Liver (tissue), 9 donors: ENCODE results near the gene S100A16. TPM values are rescaled to one million over a fixed set of nuclear protein-coding genes. Genes with fewer than 3 reads are reported as not detected.

Experiments
- DNase-seq: peaks from one replicate; pipeline ENCODE4 v3.0.0-alpha.2; 2017; ENCODE audit warnings: low spot score
- H3K27ac ChIP-seq, 2 donors: one replicate each; pipeline ENCODE4 v1.7.0; 2013; ENCODE audit warnings: inconsistent platforms in 2 of 2, low read length in 2 of 2, control low read depth in 1 of 2, low read depth in 1 of 2, mild to moderate bottlenecking in 1 of 2
- H3K27me3 ChIP-seq, 4 donors: one replicate each; pipeline versions ENCODE4 v1.6.1 to v1.7.0; 2013; ENCODE audit warnings: low read length in 3 of 4, inconsistent platforms in 1 of 4, mild to moderate bottlenecking in 1 of 4, moderate library complexity in 1 of 4; ENCODE audit not compliant: control insufficient read depth in 4 of 4, insufficient read depth in 4 of 4
- H3K36me3 ChIP-seq, 4 donors: one replicate each; pipeline versions ENCODE4 v1.6.1 to v1.7.0; 2013; ENCODE audit warnings: low read length in 3 of 4, mild to moderate bottlenecking in 3 of 4, low read depth in 1 of 4, moderate library complexity in 1 of 4; ENCODE audit not compliant: control insufficient read depth in 4 of 4, insufficient read depth in 3 of 4
- H3K4me1 ChIP-seq, 4 donors: one replicate each; pipeline versions ENCODE4 v1.6.1 to v1.7.0; 2013; ENCODE audit warnings: low read length in 3 of 4, mild to moderate bottlenecking in 3 of 4, moderate library complexity in 1 of 4; ENCODE audit not compliant: control insufficient read depth in 4 of 4, insufficient read depth in 4 of 4
- H3K4me3 ChIP-seq, 3 donors: one replicate each; pipeline versions ENCODE4 v1.6.1 to v1.7.0; 2013; ENCODE audit warnings: low read length in 3 of 3, control low read depth in 1 of 3, low read depth in 1 of 3, mild to moderate bottlenecking in 1 of 3
- H3K9ac ChIP-seq, 2 donors: one replicate each; pipeline ENCODE4 v1.7.0; 2013; ENCODE audit warnings: low read length in 2 of 2, mild to moderate bottlenecking in 2 of 2, moderate library complexity in 2 of 2, control low read depth in 1 of 2, low read depth in 1 of 2
- H3K9me3 ChIP-seq, 4 donors: one replicate each; pipeline versions ENCODE4 v1.6.1 to v1.7.0; 2013; ENCODE audit warnings: low read length in 3 of 4; ENCODE audit not compliant: control insufficient read depth in 4 of 4
- EGR1 ChIP-seq, 2 donors: IDR thresholded peaks; 2 replicates each; pipeline ENCODE4 v1.6.1; 2016 to 2018; ENCODE audit warnings: antibody characterized with exemption in 2 of 2, low read depth in 2 of 2
- FOXA1 ChIP-seq: IDR thresholded peaks from 2 replicates; pipeline ENCODE4 v1.6.1; 2016; ENCODE audit warnings: antibody characterized with exemption
- FOXA2 ChIP-seq: IDR thresholded peaks from 2 replicates; pipeline ENCODE4 v1.6.1; 2016; ENCODE audit warnings: antibody characterized with exemption
- GABPA ChIP-seq, 2 donors: IDR thresholded peaks in 1 of 2; conservative IDR thresholded peaks in 1 of 2; 2 replicates each; pipeline ENCODE4 v1.6.1; 2016; ENCODE audit warnings: antibody characterized with exemption in 2 of 2, mild to moderate bottlenecking in 1 of 2, moderate library complexity in 1 of 2
- HNF4A ChIP-seq, 2 donors: conservative IDR thresholded peaks; 2 replicates each; pipeline ENCODE4 v1.6.1; 2016; ENCODE audit warnings: antibody characterized with exemption in 2 of 2, mild to moderate bottlenecking in 2 of 2
- HNF4G ChIP-seq: IDR thresholded peaks from 2 replicates; pipeline ENCODE4 v1.6.1; 2016; ENCODE audit warnings: antibody characterized with exemption
- JUND ChIP-seq, 2 donors: IDR thresholded peaks; 2 replicates each; pipeline ENCODE4 v1.6.1; 2016; ENCODE audit warnings: antibody characterized with exemption in 2 of 2
- NR2F2 ChIP-seq: IDR thresholded peaks from 2 replicates; pipeline ENCODE4 v1.6.1; 2016; ENCODE audit warnings: antibody characterized with exemption
- RAD21 ChIP-seq, 2 donors: IDR thresholded peaks; 2 replicates each; pipeline ENCODE4 v1.6.1; 2016; ENCODE audit warnings: antibody characterized with exemption in 2 of 2, mild to moderate bottlenecking in 2 of 2
- RXRA ChIP-seq, 2 donors: IDR thresholded peaks; 2 replicates each; pipeline ENCODE4 v1.6.1; 2017 to 2018; ENCODE audit warnings: antibody characterized with exemption in 2 of 2, mild to moderate bottlenecking in 1 of 2
- SP1 ChIP-seq: IDR thresholded peaks from 2 replicates; pipeline ENCODE4 v1.6.1; 2018; ENCODE audit warnings: antibody characterized with exemption, mild to moderate bottlenecking
- TAF1 ChIP-seq: conservative IDR thresholded peaks from 2 replicates; pipeline ENCODE4 v1.6.1; 2016; ENCODE audit warnings: antibody characterized with exemption, mild to moderate bottlenecking
- WGBS: extraction: QIAGEN DNeasy Blood & Tissue Kit; methylation state at CpG from one replicate; pipeline ENCODE4 v1.1.7; 2013; 5-methylcytosine and 5-hydroxymethylcytosine counted together
- polyA plus RNA-seq, 2 donors: library from polyadenylated mRNA; stranded (reverse) in 1 of 2; unstranded in 1 of 2; fragments of 200-250 nt in 1 of 2; fragments of >200 nt in 1 of 2; fragmentation: Nextera tagmentation in 1 of 2; extraction: Ambion mirVana in 1 of 2; gene quantifications; one replicate each; pipeline versions ENCODE4 v1.2.1 to v1.2.3, GENCODE V29; 2013 to 2015
- total RNA-seq, 2 donors: library from RNA; depleted of rRNA; stranded (reverse); fragments of >200 nt; gene quantifications; one replicate each; pipeline ENCODE4 v1.2.3, GENCODE V29; 2014
- TF ChIP-seq, protein P1 (sequence below): IDR thresholded peaks from 2 replicates; pipeline ENCODE4 v1.6.1; 2016; ENCODE audit warnings: antibody characterized with exemption
- TF ChIP-seq, protein P2 (sequence below): IDR thresholded peaks from 2 replicates; pipeline ENCODE4 v1.6.1; 2016; ENCODE audit warnings: antibody characterized with exemption
- TF ChIP-seq, protein P3 (sequence below): IDR thresholded peaks from 2 replicates; pipeline ENCODE4 v1.6.1; 2016; ENCODE audit warnings: antibody characterized with exemption
- TF ChIP-seq, protein P4 (sequence below): fragments of 150-350 bp; IDR thresholded peaks from 2 replicates; pipeline ENCODE4 v1.5.1; 2017; ENCODE audit warnings: improper control_type of control experiment, low read depth, low read length; ENCODE audit not compliant: missing input control
- TF ChIP-seq, protein P5 (sequence below): IDR thresholded peaks from 2 replicates; pipeline ENCODE4 v1.6.1; 2016; ENCODE audit warnings: antibody characterized with exemption, mild to moderate bottlenecking
- donor health status: healthy.
- donor health status: healthy.
- donor health status: healthy.
- donor health status: healthy.
- donor health status: healthy.

Gene S100A16
- total and polyA plus RNA-seq, 4 donors: 27.3 to 142 (median 81.8) TPM

DNA sequence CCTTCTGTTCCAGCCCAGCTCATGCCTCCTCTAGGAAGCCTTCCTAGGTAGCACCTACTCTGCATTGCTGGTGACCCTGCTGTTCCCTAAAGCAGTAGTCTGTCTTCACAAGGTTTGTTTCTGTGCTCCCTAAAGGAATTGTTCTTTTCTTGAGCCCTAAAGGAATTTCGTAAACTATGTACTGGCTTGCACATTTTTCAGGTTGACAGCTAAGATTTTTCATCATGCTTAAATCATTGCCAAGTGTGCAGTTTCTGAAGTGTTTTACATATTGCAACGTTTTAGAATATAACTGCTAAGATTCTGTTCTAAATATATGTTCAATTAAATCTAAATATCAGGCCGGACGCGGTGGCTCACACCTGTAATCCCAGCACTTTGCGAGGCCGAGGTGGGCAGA, 13.1 kb downstream of the S100A16 start:
- no peak overlapping the region for H3K27ac ChIP-seq
- H3K9ac ChIP-seq: no peak overlapping the region
- no peak overlapping the region for H3K4me3 ChIP-seq
- 92% methylated on average over 7 of the region's 7 CpGs for WGBS
- H3K36me3 ChIP-seq: no peaks in the 10 kb centered on the region
- H3K27me3 ChIP-seq: no peaks in the 10 kb centered on the region
- no peaks in the 10 kb centered on the region for H3K4me1 ChIP-seq
- H3K9me3 ChIP-seq: no peaks in the 10 kb centered on the region
- TF ChIP-seq EGR1 (IDR thresholded peaks at IDR 0.05; ENCODE audit: low read depth in 2 of 2) (no peak), RAD21 (IDR thresholded peaks at IDR 0.05) (no peak), HNF4A (conservative IDR thresholded peaks at IDR 0.05) (no peak), TAF1 (no peak), FOXA1 (no peak), RXRA (IDR thresholded peaks at IDR 0.05) (no peak), JUND (IDR thresholded peaks at IDR 0.05) (no peak), FOXA2 (no peak), NR2F2 (no peak), GABPA (IDR thresholded peaks at IDR 0.05 in 1 of 2, conservative IDR thresholded peaks at IDR 0.05 in 1 of 2) (no peak)
- TF ChIP-seq, protein P1, sequence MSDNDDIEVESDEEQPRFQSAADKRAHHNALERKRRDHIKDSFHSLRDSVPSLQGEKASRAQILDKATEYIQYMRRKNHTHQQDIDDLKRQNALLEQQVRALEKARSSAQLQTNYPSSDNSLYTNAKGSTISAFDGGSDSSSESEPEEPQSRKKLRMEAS: no peak
- TF ChIP-seq, protein P2, sequence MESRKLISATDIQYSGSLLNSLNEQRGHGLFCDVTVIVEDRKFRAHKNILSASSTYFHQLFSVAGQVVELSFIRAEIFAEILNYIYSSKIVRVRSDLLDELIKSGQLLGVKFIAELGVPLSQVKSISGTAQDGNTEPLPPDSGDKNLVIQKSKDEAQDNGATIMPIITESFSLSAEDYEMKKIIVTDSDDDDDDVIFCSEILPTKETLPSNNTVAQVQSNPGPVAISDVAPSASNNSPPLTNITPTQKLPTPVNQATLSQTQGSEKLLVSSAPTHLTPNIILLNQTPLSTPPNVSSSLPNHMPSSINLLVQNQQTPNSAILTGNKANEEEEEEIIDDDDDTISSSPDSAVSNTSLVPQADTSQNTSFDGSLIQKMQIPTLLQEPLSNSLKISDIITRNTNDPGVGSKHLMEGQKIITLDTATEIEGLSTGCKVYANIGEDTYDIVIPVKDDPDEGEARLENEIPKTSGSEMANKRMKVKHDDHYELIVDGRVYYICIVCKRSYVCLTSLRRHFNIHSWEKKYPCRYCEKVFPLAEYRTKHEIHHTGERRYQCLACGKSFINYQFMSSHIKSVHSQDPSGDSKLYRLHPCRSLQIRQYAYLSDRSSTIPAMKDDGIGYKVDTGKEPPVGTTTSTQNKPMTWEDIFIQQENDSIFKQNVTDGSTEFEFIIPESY: no peak
- TF ChIP-seq, protein P3, sequence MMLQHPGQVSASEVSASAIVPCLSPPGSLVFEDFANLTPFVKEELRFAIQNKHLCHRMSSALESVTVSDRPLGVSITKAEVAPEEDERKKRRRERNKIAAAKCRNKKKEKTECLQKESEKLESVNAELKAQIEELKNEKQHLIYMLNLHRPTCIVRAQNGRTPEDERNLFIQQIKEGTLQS: no peak
- TF ChIP-seq, protein P4, sequence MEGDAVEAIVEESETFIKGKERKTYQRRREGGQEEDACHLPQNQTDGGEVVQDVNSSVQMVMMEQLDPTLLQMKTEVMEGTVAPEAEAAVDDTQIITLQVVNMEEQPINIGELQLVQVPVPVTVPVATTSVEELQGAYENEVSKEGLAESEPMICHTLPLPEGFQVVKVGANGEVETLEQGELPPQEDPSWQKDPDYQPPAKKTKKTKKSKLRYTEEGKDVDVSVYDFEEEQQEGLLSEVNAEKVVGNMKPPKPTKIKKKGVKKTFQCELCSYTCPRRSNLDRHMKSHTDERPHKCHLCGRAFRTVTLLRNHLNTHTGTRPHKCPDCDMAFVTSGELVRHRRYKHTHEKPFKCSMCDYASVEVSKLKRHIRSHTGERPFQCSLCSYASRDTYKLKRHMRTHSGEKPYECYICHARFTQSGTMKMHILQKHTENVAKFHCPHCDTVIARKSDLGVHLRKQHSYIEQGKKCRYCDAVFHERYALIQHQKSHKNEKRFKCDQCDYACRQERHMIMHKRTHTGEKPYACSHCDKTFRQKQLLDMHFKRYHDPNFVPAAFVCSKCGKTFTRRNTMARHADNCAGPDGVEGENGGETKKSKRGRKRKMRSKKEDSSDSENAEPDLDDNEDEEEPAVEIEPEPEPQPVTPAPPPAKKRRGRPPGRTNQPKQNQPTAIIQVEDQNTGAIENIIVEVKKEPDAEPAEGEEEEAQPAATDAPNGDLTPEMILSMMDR: no peak
- DNase-seq: no peak

DNA sequence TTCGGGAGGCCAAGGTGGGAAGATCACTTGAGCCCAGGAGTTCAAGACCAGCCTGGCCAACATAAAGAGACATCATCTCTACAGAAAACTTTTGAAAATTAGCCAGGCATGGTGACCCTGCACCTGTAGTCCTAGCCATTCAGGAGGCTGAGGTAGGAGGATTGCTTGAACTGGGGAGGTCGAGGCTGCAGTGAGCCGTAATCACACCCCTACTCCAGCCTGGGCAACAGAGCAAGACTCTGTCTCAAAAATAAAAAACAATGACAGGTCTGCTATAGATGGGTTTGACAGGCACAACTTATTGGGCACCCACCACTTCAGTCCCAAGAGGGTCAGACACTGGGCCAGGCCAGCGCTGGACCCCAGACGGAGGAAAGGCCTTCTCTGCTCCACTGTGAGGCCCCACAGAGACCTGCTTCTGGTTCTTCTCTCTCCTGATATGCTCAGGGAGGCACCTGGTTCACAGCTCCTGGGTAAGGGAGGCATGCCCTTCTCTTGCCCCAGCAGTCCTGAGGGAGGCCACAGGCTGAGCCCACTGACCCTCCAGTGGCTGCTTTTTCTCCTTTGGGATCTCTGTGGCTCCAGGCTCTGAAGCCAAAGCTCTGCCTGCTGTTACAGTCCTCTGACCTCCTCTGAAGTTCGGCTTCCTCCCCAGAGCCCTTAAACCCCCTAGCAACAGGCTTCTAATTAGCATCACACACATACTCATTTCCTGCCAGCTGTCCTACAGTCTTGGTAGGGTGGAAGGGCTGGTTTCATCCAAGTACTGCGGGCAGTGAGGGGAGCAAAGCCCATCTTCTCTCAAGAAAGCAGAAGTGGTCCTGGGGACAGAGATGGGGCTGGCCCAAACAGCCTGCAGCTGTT, 14.4 kb downstream of the S100A16 start:
- H3K4me3 ChIP-seq: no peak overlapping the region
- DNase-seq: no peak
- no peak overlapping the region for H3K9ac ChIP-seq
- WGBS: 87% methylated on average over 7 of the region's 7 CpGs
- no peak for TF ChIP-seq RXRA (IDR thresholded peaks at IDR 0.05)
- TF ChIP-seq NR2F2: no peak
- TF ChIP-seq FOXA1: no peak
- TF ChIP-seq SP1: no peak
- no peak for TF ChIP-seq GABPA (IDR thresholded peaks at IDR 0.05 in 1 of 2, conservative IDR thresholded peaks at IDR 0.05 in 1 of 2)
- TF ChIP-seq, protein P3: no peak
- TF ChIP-seq FOXA2: no peak
- TF ChIP-seq, protein P2: no peak
- TF ChIP-seq, protein P5, sequence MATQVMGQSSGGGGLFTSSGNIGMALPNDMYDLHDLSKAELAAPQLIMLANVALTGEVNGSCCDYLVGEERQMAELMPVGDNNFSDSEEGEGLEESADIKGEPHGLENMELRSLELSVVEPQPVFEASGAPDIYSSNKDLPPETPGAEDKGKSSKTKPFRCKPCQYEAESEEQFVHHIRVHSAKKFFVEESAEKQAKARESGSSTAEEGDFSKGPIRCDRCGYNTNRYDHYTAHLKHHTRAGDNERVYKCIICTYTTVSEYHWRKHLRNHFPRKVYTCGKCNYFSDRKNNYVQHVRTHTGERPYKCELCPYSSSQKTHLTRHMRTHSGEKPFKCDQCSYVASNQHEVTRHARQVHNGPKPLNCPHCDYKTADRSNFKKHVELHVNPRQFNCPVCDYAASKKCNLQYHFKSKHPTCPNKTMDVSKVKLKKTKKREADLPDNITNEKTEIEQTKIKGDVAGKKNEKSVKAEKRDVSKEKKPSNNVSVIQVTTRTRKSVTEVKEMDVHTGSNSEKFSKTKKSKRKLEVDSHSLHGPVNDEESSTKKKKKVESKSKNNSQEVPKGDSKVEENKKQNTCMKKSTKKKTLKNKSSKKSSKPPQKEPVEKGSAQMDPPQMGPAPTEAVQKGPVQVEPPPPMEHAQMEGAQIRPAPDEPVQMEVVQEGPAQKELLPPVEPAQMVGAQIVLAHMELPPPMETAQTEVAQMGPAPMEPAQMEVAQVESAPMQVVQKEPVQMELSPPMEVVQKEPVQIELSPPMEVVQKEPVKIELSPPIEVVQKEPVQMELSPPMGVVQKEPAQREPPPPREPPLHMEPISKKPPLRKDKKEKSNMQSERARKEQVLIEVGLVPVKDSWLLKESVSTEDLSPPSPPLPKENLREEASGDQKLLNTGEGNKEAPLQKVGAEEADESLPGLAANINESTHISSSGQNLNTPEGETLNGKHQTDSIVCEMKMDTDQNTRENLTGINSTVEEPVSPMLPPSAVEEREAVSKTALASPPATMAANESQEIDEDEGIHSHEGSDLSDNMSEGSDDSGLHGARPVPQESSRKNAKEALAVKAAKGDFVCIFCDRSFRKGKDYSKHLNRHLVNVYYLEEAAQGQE: no peak
- no peak for TF ChIP-seq HNF4G
- TF ChIP-seq, protein P1: no peak
- H3K27ac ChIP-seq: no peak overlapping the region
- no peaks in the 10 kb centered on the region for H3K27me3 ChIP-seq
- H3K9me3 ChIP-seq: no peaks in the 10 kb centered on the region
- H3K36me3 ChIP-seq: no peaks in the 10 kb centered on the region
- no peaks in the 10 kb centered on the region for H3K4me1 ChIP-seq
